ENCODE results near the gene MAST3. TPM values are rescaled to one million over a fixed set of nuclear protein-coding genes. Genes with fewer than 3 reads are reported as not detected.

Gene MAST3
- total and polyA plus RNA-seq, 2 of the 13 experiments (the other 11 are each of a cell fraction or from before 2014, with no cell fraction given) = 4.1 to 4.6 TPM

- Histone ChIP-seq H3K9me3 (ENCODE audit: low read length) (no peaks in the 10 kb centered on the region), H3K4me1 (ENCODE audit: insufficient read depth, low read length) (peaks cover 20% of the 10 kb centered on the region), H2AFZ (ENCODE audit: low read length) (no peak overlapping the region), H3K79me2 (ENCODE audit: insufficient read depth, low read length) (no peaks in the 10 kb centered on the region), H3K4me2 (ENCODE audit: low read depth, low read length) (no peak overlapping the region), H3K27ac (ENCODE audit: extremely low read length, insufficient read depth, low read length) (no peak overlapping the region), H3K27me3 (ENCODE audit: control insufficient read depth in 1 of 2, insufficient read depth in 2 of 2, low read length in 2 of 2) (no peaks in the 10 kb centered on the region), H4K20me1 (ENCODE audit: insufficient read depth, low read length) (no peaks in the 10 kb centered on the region), H3K9ac (ENCODE audit: insufficient read depth, low read depth, low read length) (no peak overlapping the region), H3K36me3 (replicated peaks in 1 of 2; ENCODE audit: control insufficient read depth in 1 of 2, insufficient read depth in 2 of 2, low read length in 2 of 2) (no peaks in the 10 kb centered on the region), H3K4me3 (replicated peaks in 1 of 3; ENCODE audit: insufficient read depth in 1 of 3, low read depth in 2 of 3, low read length in 3 of 3) (no peak overlapping the region)
- TF ChIP-seq RBM22 (optimal IDR thresholded peaks at IDR 0.05; ENCODE audit: low read length) (no peak), ZNF33B (CRISPR knock-in tag; IDR thresholded peaks at IDR 0.05) (no peak), ZFP36L2 (CRISPR knock-in tag; IDR thresholded peaks at IDR 0.05) (no peak), ZNF660 (CRISPR knock-in tag; IDR thresholded peaks at IDR 0.05; ENCODE audit: borderline replicate concordance, low read depth) (no peak), ZNF34 (CRISPR knock-in tag; IDR thresholded peaks at IDR 0.05; ENCODE audit: borderline replicate concordance) (no peak), ZNF83 (CRISPR knock-in tag; IDR thresholded peaks at IDR 0.05; ENCODE audit: borderline replicate concordance) (no peak), STAG1 (CRISPR knock-in tag; IDR thresholded peaks at IDR 0.05) (no peak), IRF9 (CRISPR knock-in tag; IDR thresholded peaks at IDR 0.05; ENCODE audit: borderline replicate concordance) (no peak), E2F5 (CRISPR knock-in tag; conservative IDR thresholded peaks at IDR 0.05) (no peak), ZNF407 (CRISPR knock-in tag; IDR thresholded peaks at IDR 0.05; ENCODE audit: not compliant biosample characterization) (no peak), ZNF274 (CRISPR knock-in tag; IDR thresholded peaks at IDR 0.05) (no peak)
- DNase-seq (ENCODE audit: low spot score) (no peak), ATAC-seq (no peak), FAIRE-seq (no peak)
- CTCF ChIA-PET (ENCODE audit: low intra/inter-chr PET ratio, low total read pairs) = no interaction called here
- in situ Hi-C loops (cut with HindIII; ENCODE audit: extremely low pct_ligation_motif_present, low pct_unique_long_range_greater_than_20kb) = no loop called here
- no TSS peak for BruUV-seq (replicated peaks)
- POLR2A ChIA-PET = interaction anchor here (0.6 kb wide), 1 partner anchor 180 kb away, joined by 3 read pairs; no protein-coding TSS in a partner anchor
- intact Hi-C loops (cut with micrococcal nuclease; ENCODE audit: unreplicated experiment) = no loop called here
Observed at GRCh38 chr19:18183529-18183928, 86.0 kb downstream of the MAST3 start.

All from HepG2 (cell line).